Dedifferentiated amniotic fluid mesenchymal stem cell (primary cell): Measurements from ENCODE around the gene PAX2.
"Not testable (repeated sequence)": the region's sequence is repeated elsewhere in the genome, so short reads cannot be mapped to it uniquely, and the experiment has no call there.

Source experiments
- DNase-seq: peaks from one replicate; pipeline ENCODE4 v3.0.0-alpha.2; 2016; ENCODE audit errors: extremely low spot score

The PAX2 gene

DNA sequence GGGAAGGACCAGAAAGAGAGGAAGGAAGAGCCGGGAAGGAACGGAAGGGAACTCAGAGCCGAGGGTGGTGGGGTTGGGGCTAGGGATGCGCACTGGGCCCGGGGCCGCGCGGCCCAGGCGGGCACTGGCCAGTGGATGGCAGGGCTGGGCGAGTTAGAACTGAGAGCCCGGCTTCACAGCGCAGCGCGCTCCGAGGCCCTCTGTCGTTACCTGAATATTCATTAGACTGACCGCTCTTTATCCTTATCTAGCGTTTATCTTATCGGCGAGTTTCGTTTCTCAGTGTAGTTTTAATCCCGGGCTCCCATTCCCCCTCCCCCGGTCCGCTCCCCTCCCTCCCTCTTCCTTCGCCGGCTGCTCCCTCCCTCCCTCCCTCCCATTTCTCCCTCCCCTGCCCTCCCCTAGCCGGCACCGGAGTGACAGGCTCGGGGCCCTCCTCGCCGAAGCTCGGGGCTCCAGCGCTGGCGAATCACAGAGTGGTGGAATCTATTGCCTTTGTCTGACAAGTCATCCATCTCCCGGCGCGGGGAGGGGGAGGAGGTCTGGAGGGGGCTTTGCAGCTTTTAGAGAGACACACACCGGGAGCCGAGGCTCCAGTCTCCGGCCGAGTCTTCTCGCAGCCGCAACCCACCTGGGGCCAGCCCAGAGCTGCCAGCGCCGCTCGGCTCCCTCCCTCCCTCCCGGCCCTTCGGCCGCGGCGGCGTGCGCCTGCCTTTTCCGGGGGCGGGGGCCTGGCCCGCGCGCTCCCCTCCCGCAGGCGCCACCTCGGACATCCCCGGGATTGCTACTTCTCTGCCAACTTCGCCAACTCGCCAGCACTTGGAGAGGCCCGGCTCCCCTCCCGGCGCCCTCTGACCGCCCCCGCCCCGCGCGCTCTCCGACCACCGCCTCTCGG is at the start of gene PAX2:
PAX2 (plus strand) TSS at position 596 of the 895 bp plus-strand sequence. CDS start 679 bp downstream, outside the sequence.
- DNase-seq = no peak

- DNase-seq = no peak
Measured at GRCh38 chr10:100696477-100696901, 48.9 kb upstream of the PAX2 start.

DNA sequence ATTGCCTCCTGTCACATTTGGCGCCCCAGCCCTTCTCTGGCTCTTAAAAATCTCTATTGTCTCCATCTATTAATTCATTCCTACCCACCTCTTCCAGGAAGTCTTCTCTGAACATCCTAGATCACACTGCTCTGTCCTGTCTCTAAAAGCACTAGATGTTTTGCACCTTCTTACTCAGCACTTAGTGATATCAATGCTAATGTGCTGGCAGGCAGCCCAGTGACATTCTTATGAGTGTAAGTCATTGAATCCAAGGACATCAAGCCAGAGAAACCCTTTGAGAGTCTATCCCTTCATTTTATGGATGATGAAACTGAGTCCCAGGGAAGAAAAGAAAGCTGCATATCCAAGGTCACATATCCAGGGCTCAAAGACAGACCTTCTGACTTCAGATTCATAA is 48.3 kb upstream of the PAX2 start:
- DNase-seq = no peak

DNA sequence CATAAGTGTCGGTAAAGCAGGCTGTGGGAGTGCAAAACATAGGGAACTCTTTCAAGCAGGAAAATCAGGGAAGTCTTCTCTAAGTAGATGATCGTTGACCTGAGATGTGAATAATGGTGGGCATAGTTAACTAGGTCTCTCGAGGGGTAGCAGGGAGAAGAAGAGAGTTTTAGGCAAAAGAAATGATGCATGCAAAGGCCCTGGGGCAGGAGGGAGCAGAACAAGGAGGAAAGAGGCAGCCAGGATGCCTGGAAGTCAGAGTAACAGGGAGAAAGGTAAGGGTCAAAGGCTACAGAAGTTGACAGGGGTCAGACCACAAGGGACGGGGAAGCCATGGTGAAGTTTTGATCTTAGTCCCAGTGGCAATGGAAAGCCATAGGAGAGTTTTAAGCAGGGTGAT is 47.8 kb upstream of the PAX2 start:
- no peak for DNase-seq

DNA sequence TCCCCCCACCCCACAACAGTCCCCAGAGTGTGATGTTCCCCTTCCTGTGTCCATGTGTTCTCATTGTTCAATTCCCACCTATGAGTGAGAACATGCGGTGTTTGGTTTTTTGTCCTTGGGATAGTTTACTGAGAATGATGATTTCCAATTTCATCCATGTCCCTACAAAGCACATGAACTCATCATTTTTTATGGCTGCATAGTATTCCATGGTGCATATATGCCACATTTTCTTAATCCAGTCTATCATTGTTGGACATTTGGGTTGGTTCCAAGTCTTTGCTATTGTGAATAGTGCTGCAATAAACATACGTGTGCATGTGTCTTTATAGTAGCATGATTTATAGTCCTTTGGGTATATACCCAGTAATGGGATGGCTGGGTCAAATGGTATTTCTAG is 43.7 kb upstream of the PAX2 start:
- not testable (repeated sequence) for DNase-seq

- no peak for DNase-seq
Measured at GRCh38 chr10:100705139-100705538, 40.2 kb upstream of the PAX2 start.

DNA sequence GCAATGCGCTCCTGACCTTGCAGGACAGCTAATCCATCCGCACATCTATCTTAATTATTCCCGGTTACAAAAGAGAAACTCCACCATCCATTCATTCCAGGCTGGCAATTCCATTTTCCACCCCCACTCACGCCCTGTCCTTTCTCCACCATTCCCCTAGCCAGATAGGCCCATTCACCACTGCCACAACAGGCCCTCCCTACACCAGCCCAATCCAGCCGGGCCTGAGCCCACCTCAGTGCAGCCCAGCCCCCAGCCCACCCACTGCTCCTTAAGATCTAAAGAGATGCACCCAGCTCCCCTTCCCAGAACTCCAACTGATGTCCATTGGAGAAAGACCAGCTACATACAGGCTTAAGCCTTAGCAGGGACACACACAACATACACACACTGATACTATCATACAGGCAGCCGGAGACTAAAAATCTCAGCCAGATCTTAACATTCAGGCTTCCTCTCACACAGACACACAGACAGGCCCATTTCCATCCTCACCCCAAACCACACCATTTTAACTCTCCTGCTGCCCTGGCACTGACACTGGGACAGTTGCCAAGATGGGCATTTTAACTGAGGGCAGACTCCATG is 38.0 kb upstream of the PAX2 start:
- DNase-seq = no peak

GRCh38 chr10:100709146-100710082 is 36.0 kb upstream of the PAX2 start:
- no peak for DNase-seq

GRCh38 chr10:100710151-100710871 is 35.1 kb upstream of the PAX2 start:
- no peak for DNase-seq

DNA sequence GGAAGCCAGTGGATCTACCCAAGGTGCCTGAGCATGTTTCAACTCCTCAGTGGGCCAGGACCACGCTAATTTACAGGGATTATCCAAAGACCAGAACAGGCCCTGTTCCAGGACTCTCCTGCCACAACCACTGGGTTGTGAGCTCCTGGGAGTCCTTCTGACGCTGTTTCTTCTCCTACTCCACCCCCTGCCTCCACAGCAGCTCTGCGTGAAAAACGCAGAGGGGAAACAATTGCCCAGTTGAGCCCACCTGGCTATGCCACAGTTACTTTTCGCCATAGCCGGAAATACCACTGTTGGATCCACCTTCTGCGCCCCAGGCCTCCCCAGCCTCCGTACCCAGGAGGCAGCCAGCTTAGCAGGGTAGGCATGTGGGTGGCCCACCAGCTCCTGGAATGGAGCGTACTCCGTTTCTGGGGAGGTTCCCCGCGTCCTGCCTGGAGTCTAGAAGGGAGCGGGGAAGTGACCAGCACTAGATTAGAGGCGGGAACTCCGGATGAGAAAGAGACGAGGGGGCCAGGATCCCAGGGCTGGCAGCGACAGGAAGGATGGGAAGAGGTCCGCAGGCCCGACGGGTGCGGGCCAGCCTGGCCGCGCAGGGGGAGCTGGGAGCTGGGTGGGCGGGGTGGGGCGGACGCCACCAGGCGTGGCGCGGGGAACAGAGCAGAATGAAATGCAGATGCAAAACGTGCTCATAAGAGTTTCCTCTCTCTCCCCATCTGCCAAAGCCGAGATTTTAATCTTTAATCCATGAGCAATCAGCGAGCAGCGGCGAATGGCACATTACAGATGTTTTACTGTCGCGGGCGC is 32.1 kb upstream of the PAX2 start:
- DNase-seq = no peak

- no peak for DNase-seq
Measured at GRCh38 chr10:100713859-100714565, 31.4 kb upstream of the PAX2 start.

GRCh38 chr10:100714566-100714950 is 30.8 kb upstream of the PAX2 start:
- DNase-seq = no peak

DNA sequence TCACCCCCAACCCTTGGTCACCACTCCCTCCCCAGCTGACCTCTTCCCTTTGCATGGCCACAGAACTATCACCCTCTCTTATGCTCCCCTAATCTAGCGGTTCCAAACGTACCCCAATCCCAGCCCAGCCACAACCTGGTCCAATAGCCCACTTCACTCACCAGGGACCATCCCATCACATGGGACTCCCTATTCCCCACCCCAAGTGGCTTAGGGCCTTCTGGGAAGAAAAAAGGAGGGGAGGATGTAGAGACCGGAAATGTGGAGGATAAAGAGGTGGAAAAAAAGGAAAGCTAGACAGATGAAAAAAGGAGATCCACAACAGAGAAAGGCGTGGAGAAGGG is 30.3 kb upstream of the PAX2 start:
- no peak for DNase-seq

GRCh38 chr10:100715445-100716385 is 29.7 kb upstream of the PAX2 start:
- no peak for DNase-seq

DNA sequence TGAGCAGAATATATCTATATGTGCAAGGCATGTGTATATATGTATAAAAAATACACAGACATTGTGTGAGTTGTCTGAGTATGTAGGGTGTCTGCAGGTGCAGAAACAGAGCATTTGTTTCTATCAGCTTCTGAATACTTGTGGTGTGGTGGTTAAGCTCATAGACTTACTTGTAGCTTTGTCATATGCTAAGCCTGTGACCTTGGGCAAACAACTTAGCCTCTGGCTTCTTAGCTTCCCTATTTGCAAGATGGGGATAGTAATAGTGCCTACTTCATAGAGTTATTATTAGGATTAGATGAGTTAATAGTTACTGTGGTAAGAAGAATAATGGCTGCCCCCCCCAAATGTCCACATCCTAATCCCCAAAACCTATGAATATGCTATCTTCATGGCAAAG is 28.2 kb upstream of the PAX2 start:
- no peak for DNase-seq

DNA sequence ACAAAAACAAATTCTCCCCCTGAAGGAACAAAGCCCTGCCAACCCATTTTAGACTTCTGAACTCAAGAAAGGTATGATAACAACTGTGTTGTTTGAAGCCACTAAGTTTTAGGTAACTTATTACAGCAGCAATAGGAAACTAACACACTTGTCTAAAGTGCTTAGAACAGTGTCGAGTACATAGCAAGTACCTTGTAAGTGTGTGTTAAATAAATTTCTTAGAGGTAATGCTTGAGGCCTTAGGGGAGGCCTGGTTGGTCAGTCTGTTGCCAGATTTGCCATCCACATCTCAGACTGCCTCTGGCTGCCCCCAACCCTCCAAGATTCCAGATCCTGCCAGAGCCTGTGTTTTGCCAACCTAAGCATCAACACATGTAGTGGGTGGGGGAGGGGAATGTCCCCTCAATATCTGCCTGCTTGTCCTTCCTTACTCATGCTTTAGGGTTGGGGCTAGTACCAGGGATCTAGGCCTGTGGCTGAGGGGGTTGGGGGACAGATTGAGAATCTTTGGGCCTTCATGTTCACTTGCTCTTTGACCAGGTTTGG is 27.1 kb upstream of the PAX2 start:
- no peak for DNase-seq

- no peak for DNase-seq
Measured at GRCh38 chr10:100723180-100723579, 22.2 kb upstream of the PAX2 start.

DNA sequence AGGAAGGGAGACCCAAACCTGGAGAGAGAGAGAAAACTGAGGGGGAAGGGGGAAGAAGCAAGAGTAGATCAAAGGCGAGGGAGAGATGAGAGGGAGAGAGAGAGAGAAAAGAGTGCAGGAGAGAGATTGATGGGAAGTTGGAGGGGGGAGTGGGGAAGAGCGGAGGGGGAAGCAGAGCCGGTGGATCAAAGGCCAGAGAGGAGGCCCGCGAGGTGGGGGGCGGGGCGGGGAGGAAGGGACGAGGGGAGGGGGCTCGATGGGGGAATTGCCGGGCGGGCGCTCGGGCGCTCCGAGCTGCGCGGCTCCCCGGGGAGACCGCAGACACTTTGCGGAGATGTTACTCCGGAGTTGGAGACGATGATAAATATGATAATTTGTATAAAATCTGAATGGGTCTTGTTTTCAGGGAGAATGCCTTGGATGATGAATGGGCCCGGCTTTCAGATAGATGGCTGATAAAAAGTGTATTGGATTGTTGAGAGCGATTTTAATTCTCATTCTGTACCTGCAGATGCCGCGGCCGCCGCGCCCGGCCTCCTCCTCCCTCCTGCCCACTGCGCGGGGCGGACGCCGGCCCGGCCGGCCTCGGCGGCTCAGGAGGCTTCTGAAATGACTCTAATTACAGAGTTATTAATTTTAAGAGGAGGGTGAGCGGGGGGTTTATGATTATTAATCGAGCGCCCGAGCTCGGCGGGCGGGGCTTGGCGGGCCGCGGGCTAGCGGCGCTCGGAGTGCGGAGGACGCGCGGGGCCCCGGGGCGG is 21.4 kb upstream of the PAX2 start:
- DNase-seq = no peak
